Thyroid gland (tissue), 4 donors: ENCODE data around the gene IZUMO4.

Experiments
- POLR2A ChIP-seq, 2 donors: fragments of 450-650 bp; IDR thresholded peaks; one replicate each; pipeline ENCODE4 v1.6.1; 2017; ENCODE audit warnings: antibody characterized with exemption in 2 of 2, mild to moderate bottlenecking in 2 of 2, moderate library complexity in 1 of 2
- TF ChIP-seq, protein P1 (sequence below), 6 experiments: fragments of 200-600 bp in 3 of 6; fragments of 450-650 bp in 3 of 6; sonication (generic) in 3 of 6; IDR thresholded peaks; one replicate each; pipeline ENCODE4 v1.5.1; 2016 to 2019; ENCODE audit warnings: antibody characterized with exemption in 6 of 6, mild to moderate bottlenecking in 2 of 6, inconsistent platforms in 1 of 6, moderate library complexity in 1 of 6

- TF ChIP-seq POLR2A (IDR thresholded peaks at IDR 0.05): no peak
- TF ChIP-seq, protein P1, sequence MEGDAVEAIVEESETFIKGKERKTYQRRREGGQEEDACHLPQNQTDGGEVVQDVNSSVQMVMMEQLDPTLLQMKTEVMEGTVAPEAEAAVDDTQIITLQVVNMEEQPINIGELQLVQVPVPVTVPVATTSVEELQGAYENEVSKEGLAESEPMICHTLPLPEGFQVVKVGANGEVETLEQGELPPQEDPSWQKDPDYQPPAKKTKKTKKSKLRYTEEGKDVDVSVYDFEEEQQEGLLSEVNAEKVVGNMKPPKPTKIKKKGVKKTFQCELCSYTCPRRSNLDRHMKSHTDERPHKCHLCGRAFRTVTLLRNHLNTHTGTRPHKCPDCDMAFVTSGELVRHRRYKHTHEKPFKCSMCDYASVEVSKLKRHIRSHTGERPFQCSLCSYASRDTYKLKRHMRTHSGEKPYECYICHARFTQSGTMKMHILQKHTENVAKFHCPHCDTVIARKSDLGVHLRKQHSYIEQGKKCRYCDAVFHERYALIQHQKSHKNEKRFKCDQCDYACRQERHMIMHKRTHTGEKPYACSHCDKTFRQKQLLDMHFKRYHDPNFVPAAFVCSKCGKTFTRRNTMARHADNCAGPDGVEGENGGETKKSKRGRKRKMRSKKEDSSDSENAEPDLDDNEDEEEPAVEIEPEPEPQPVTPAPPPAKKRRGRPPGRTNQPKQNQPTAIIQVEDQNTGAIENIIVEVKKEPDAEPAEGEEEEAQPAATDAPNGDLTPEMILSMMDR (IDR thresholded peaks at IDR 0.05): no peak
Observed at GRCh38 chr19:2063824-2064223, 32.9 kb upstream of the IZUMO4 start.
